ENCODE results near the gene TOMM7.

TOMM7 gene

GRCh38 chr7:22860784-22861482, 38.3 kb upstream of the TOMM7 start:
- no peaks in the 10 kb centered on the region for H3K27me3 ChIP-seq (ENCODE audit: control insufficient read depth, insufficient read depth, low read length)
- H3K4me1 ChIP-seq (ENCODE audit: control insufficient read depth, insufficient read depth, low read length): no peaks in the 10 kb centered on the region
- H3K9ac ChIP-seq (ENCODE audit: low read length): no peak overlapping the region
- no peaks in the 10 kb centered on the region for H3K9me3 ChIP-seq (ENCODE audit: control insufficient read depth, low read length)
- H3K4me3 ChIP-seq (ENCODE audit: low read length): no peak overlapping the region
- no peaks in the 10 kb centered on the region for H3K36me3 ChIP-seq (ENCODE audit: control insufficient read depth, insufficient read depth, low read length)

- Histone ChIP-seq H3K9ac (ENCODE audit: low read length) (no peak overlapping the region), H3K36me3 (ENCODE audit: control insufficient read depth, insufficient read depth, low read length) (no peaks in the 10 kb centered on the region), H3K9me3 (ENCODE audit: control insufficient read depth, low read length) (no peaks in the 10 kb centered on the region), H3K27me3 (ENCODE audit: control insufficient read depth, insufficient read depth, low read length) (no peaks in the 10 kb centered on the region), H3K4me1 (ENCODE audit: control insufficient read depth, insufficient read depth, low read length) (no peaks in the 10 kb centered on the region), H3K4me3 (ENCODE audit: low read length) (no peak overlapping the region)
These were observed 37.7 kb upstream of the TOMM7 start for GRCh38 chr7:22860337-22860736.

GRCh38 chr7:22859641-22860290, 37.1 kb upstream of the TOMM7 start:
- H3K9me3 ChIP-seq (ENCODE audit: control insufficient read depth, low read length): no peaks in the 10 kb centered on the region
- no peaks in the 10 kb centered on the region for H3K27me3 ChIP-seq (ENCODE audit: control insufficient read depth, insufficient read depth, low read length)
- H3K4me3 ChIP-seq (ENCODE audit: low read length): no peak overlapping the region
- no peak overlapping the region for H3K9ac ChIP-seq (ENCODE audit: low read length)
- no peaks in the 10 kb centered on the region for H3K4me1 ChIP-seq (ENCODE audit: control insufficient read depth, insufficient read depth, low read length)
- no peaks in the 10 kb centered on the region for H3K36me3 ChIP-seq (ENCODE audit: control insufficient read depth, insufficient read depth, low read length)

GRCh38 chr7:22858640-22859561, 36.3 kb upstream of the TOMM7 start:
- H3K27me3 ChIP-seq (ENCODE audit: control insufficient read depth, insufficient read depth, low read length): no peaks in the 10 kb centered on the region
- H3K9me3 ChIP-seq (ENCODE audit: control insufficient read depth, low read length): no peaks in the 10 kb centered on the region
- no peak overlapping the region for H3K4me3 ChIP-seq (ENCODE audit: low read length)
- no peaks in the 10 kb centered on the region for H3K4me1 ChIP-seq (ENCODE audit: control insufficient read depth, insufficient read depth, low read length)
- H3K36me3 ChIP-seq (ENCODE audit: control insufficient read depth, insufficient read depth, low read length): no peaks in the 10 kb centered on the region
- H3K9ac ChIP-seq (ENCODE audit: low read length): no peak overlapping the region

GRCh38 chr7:22858274-22858639, 35.6 kb upstream of the TOMM7 start:
- H3K9me3 ChIP-seq (ENCODE audit: control insufficient read depth, low read length): no peaks in the 10 kb centered on the region
- no peak overlapping the region for H3K4me3 ChIP-seq (ENCODE audit: low read length)
- peaks cover under 1% of the 10 kb centered on the region for H3K27me3 ChIP-seq (ENCODE audit: control insufficient read depth, insufficient read depth, low read length)
- H3K36me3 ChIP-seq (ENCODE audit: control insufficient read depth, insufficient read depth, low read length): no peaks in the 10 kb centered on the region
- H3K9ac ChIP-seq (ENCODE audit: low read length): no peak overlapping the region
- H3K4me1 ChIP-seq (ENCODE audit: control insufficient read depth, insufficient read depth, low read length): no peaks in the 10 kb centered on the region

- no peak overlapping the region for H3K9ac ChIP-seq (ENCODE audit: low read length)
- no peaks in the 10 kb centered on the region for H3K9me3 ChIP-seq (ENCODE audit: control insufficient read depth, low read length)
- H3K36me3 ChIP-seq (ENCODE audit: control insufficient read depth, insufficient read depth, low read length): no peaks in the 10 kb centered on the region
- peaks cover 6% of the 10 kb centered on the region for H3K27me3 ChIP-seq (ENCODE audit: control insufficient read depth, insufficient read depth, low read length)
- no peak overlapping the region for H3K4me3 ChIP-seq (ENCODE audit: low read length)
- H3K4me1 ChIP-seq (ENCODE audit: control insufficient read depth, insufficient read depth, low read length): no peaks in the 10 kb centered on the region
These were observed 33.8 kb upstream of the TOMM7 start for GRCh38 chr7:22856416-22856815.

GRCh38 chr7:22855049-22855392, 32.4 kb upstream of the TOMM7 start:
- H3K36me3 ChIP-seq (ENCODE audit: control insufficient read depth, insufficient read depth, low read length): no peaks in the 10 kb centered on the region
- no peaks in the 10 kb centered on the region for H3K4me1 ChIP-seq (ENCODE audit: control insufficient read depth, insufficient read depth, low read length)
- no peak overlapping the region for H3K4me3 ChIP-seq (ENCODE audit: low read length)
- H3K27me3 ChIP-seq (ENCODE audit: control insufficient read depth, insufficient read depth, low read length): peaks cover 6% of the 10 kb centered on the region
- no peaks in the 10 kb centered on the region for H3K9me3 ChIP-seq (ENCODE audit: control insufficient read depth, low read length)
- H3K9ac ChIP-seq (ENCODE audit: low read length): peak overlapping the region; percentile 79

- Histone ChIP-seq H3K27me3 (ENCODE audit: control insufficient read depth, insufficient read depth, low read length) (peaks cover 6% of the 10 kb centered on the region), H3K36me3 (ENCODE audit: control insufficient read depth, insufficient read depth, low read length) (no peaks in the 10 kb centered on the region), H3K4me1 (ENCODE audit: control insufficient read depth, insufficient read depth, low read length) (no peaks in the 10 kb centered on the region), H3K9ac (ENCODE audit: low read length) (peak overlapping the region; percentile 79), H3K4me3 (ENCODE audit: low read length) (peak overlapping the region; percentile 60), H3K9me3 (ENCODE audit: control insufficient read depth, low read length) (no peaks in the 10 kb centered on the region)
These were observed 31.8 kb upstream of the TOMM7 start for GRCh38 chr7:22854158-22855048.

GRCh38 chr7:22853674-22854157, 31.1 kb upstream of the TOMM7 start:
- H3K27me3 ChIP-seq (ENCODE audit: control insufficient read depth, insufficient read depth, low read length): peaks cover 6% of the 10 kb centered on the region
- no peaks in the 10 kb centered on the region for H3K9me3 ChIP-seq (ENCODE audit: control insufficient read depth, low read length)
- no peak overlapping the region for H3K4me3 ChIP-seq (ENCODE audit: low read length)
- peak overlapping the region; percentile 79 for H3K9ac ChIP-seq (ENCODE audit: low read length)
- H3K4me1 ChIP-seq (ENCODE audit: control insufficient read depth, insufficient read depth, low read length): no peaks in the 10 kb centered on the region
- H3K36me3 ChIP-seq (ENCODE audit: control insufficient read depth, insufficient read depth, low read length): no peaks in the 10 kb centered on the region

GRCh38 chr7:22853138-22853537, 30.5 kb upstream of the TOMM7 start:
- H3K4me1 ChIP-seq (ENCODE audit: control insufficient read depth, insufficient read depth, low read length): no peaks in the 10 kb centered on the region
- H3K36me3 ChIP-seq (ENCODE audit: control insufficient read depth, insufficient read depth, low read length): no peaks in the 10 kb centered on the region
- H3K4me3 ChIP-seq (ENCODE audit: low read length): no peak overlapping the region
- no peaks in the 10 kb centered on the region for H3K9me3 ChIP-seq (ENCODE audit: control insufficient read depth, low read length)
- H3K9ac ChIP-seq (ENCODE audit: low read length): no peak overlapping the region
- peaks cover 6% of the 10 kb centered on the region for H3K27me3 ChIP-seq (ENCODE audit: control insufficient read depth, insufficient read depth, low read length)

GRCh38 chr7:22851145-22851544, 28.5 kb upstream of the TOMM7 start:
- H3K4me1 ChIP-seq (ENCODE audit: control insufficient read depth, insufficient read depth, low read length): no peaks in the 10 kb centered on the region
- no peak overlapping the region for H3K9ac ChIP-seq (ENCODE audit: low read length)
- no peaks in the 10 kb centered on the region for H3K36me3 ChIP-seq (ENCODE audit: control insufficient read depth, insufficient read depth, low read length)
- H3K27me3 ChIP-seq (ENCODE audit: control insufficient read depth, insufficient read depth, low read length): peaks cover 6% of the 10 kb centered on the region
- H3K4me3 ChIP-seq (ENCODE audit: low read length): no peak overlapping the region
- no peaks in the 10 kb centered on the region for H3K9me3 ChIP-seq (ENCODE audit: control insufficient read depth, low read length)
